KOPT-K1 (cell line): ENCODE results near the gene INPP5A.

Source experiments
- H3K27ac ChIP-seq: fragments of 200-600 bp; sonication (generic); 2 replicates; pipeline ENCODE4 v1.5.1; 2016; ENCODE audit warnings: antibody characterized with exemption, mild to moderate bottlenecking, low read depth, low read length; ENCODE audit not compliant: poor library complexity, severe bottlenecking
- H3K36me3 ChIP-seq: fragments of 200-600 bp; sonication (generic); 2 replicates; pipeline ENCODE4 v1.5.1; 2017; ENCODE audit warnings: antibody characterized with exemption, mild to moderate bottlenecking, low read length, moderate library complexity; ENCODE audit not compliant: insufficient read depth
- H3K9me3 ChIP-seq: fragments of 200-600 bp; sonication (generic); 2 replicates; pipeline ENCODE4 v1.5.1; 2017; ENCODE audit warnings: antibody characterized with exemption, low read length, mild to moderate bottlenecking; ENCODE audit not compliant: insufficient read depth, poor library complexity, severe bottlenecking

The INPP5A gene

DNA sequence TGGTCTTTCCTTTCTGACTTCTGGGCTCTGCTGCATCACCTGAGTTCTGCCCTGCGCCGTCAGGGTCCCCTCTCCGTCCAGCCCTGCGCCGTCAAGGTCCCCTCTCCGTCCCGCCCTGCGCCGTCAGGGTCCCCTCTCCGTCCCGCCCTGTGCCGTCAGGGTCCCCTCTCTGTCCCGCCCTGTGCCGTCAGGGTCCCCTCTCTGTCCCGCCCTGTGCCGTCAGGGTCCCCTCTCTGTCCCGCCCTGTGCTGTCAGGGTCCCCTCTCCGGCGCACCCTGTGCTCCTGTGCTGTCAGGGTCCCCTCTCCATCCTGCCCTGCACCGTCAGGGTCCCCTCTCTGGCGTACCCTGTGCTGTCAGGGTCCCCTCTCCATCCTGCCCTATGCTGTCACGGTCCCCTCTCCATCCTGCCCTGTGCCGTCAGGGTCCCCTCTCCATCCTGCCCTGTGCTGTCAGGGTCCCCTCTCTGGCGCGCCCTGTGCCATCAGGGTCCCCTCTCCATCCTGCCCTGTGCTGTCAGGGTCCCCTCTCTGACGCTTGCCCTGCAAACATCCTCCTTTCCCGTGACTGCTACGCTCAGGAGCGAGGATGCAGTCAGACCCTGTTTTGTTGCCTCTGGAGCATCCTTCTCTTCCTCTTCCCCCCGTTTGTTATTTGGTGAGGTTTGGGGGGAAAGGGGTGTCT, 66.4 kb downstream of the INPP5A start:
- no peaks in the 10 kb centered on the region for H3K36me3 ChIP-seq
- H3K27ac ChIP-seq, result no peak overlapping the region
- H3K9me3 ChIP-seq, result peaks cover 34% of the 10 kb centered on the region

- H3K27ac ChIP-seq, result no peak overlapping the region
- peaks cover 27% of the 10 kb centered on the region for H3K9me3 ChIP-seq
- no peaks in the 10 kb centered on the region for H3K36me3 ChIP-seq
Observed at GRCh38 chr10:132604686-132605085, 67.1 kb downstream of the INPP5A start.

DNA sequence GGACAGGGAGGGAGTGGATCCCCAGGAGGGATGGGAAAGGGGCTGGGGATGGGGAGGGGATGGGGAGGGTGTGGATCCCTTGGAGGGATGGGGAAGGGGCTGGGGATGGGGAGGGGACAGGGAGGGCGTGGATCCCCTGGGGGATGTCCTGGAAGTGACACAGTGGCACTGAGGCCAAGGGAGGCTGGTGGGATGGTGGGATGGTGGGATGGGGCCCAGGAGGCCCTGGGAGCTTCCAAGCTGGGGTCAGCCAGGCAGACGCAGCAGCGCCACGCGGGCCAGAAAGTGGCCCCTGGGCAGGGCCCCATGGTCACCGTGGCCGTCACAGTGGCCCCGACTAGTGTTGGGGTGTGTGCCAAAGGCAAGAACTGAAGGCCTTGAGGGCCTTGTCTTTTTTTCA, 67.8 kb downstream of the INPP5A start:
- peaks cover 20% of the 10 kb centered on the region for H3K9me3 ChIP-seq
- no peak overlapping the region for H3K27ac ChIP-seq
- no peaks in the 10 kb centered on the region for H3K36me3 ChIP-seq

DNA sequence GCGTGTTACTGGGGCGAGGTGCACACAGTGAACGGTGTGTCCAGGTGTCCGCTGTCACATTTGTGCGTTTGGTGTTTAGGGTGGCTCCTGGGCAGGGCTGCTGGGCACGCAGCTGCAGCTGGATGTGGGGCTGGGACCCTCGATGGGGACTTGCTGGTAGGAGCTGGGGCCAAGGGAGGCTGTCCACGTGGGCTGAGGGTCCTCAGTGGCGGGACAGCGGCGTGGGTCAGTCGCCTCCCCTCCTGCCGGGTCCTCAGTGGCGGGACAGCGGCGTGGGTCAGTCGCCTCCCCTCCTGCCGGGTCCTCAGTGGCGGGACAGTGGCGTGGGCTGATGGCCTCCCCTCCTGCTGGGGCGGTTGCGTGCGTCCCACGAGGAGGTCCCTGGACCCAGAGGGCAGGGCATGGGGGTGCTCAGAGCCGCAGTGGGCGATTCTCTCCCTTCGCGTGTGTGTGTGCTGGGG, 68.5 kb downstream of the INPP5A start:
- Histone ChIP-seq H3K36me3 (no peaks in the 10 kb centered on the region), H3K9me3 (peaks cover 14% of the 10 kb centered on the region), H3K27ac (no peak overlapping the region)

DNA sequence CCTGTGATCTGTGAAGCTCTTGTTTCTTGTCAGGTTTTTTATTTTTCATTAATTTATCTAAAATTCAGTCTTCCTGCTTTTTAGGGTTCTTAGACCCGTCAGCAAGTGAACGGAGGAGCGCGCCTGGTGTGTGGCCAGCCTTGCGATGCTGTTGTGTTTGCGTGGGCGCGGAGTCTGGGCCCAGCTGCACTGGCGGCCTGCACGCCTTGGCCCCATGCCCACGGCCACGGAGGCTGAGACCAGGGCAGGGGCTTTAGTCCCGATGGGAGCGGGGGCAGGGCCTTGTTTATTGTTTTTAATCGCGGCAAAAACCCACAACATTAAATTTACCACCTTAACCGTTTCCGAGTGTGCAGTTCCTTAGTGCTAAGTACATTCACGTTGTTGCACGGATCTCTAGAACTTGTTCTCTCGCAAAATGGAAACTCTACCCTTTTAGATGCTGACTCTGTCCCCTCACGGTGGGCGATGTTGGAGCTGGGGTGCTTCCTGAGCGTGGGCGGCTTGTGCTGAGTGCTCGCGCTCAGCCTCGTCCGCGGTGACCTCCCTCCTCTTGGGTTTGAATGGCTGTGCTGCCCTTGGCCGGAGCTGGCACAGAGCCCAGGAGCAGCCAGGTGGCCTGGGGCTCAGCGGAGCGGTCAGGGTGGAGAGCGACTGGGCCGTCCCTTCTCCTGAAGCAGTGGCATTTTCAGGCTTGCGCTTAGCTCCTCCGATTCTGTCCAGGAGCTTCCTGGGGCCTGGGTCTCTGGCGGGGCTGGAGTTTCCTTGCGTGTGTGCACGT, 69.1 kb downstream of the INPP5A start:
- no peaks in the 10 kb centered on the region for H3K36me3 ChIP-seq
- no peak overlapping the region for H3K27ac ChIP-seq
- peaks cover 8% of the 10 kb centered on the region for H3K9me3 ChIP-seq

GRCh38 chr10:132607491-132607890, 69.9 kb downstream of the INPP5A start:
- Histone ChIP-seq H3K27ac (no peak overlapping the region), H3K9me3 (peaks cover 8% of the 10 kb centered on the region), H3K36me3 (no peaks in the 10 kb centered on the region)

GRCh38 chr10:132607961-132608495, 70.4 kb downstream of the INPP5A start:
- Histone ChIP-seq H3K36me3 (no peaks in the 10 kb centered on the region), H3K9me3 (peaks cover 8% of the 10 kb centered on the region), H3K27ac (no peak overlapping the region)

GRCh38 chr10:132608511-132609195, 71.1 kb downstream of the INPP5A start:
- peaks cover 6% of the 10 kb centered on the region for H3K9me3 ChIP-seq
- H3K27ac ChIP-seq, result no peak overlapping the region
- no peaks in the 10 kb centered on the region for H3K36me3 ChIP-seq

- no peak overlapping the region for H3K27ac ChIP-seq
- H3K36me3 ChIP-seq, result no peaks in the 10 kb centered on the region
- peaks cover under 1% of the 10 kb centered on the region for H3K9me3 ChIP-seq
Observed at GRCh38 chr10:132609211-132609610, 71.6 kb downstream of the INPP5A start.

- no peaks in the 10 kb centered on the region for H3K9me3 ChIP-seq
- H3K27ac ChIP-seq, result no peak overlapping the region
- no peaks in the 10 kb centered on the region for H3K36me3 ChIP-seq
Observed at GRCh38 chr10:132610071-132610701, 72.6 kb downstream of the INPP5A start.

DNA sequence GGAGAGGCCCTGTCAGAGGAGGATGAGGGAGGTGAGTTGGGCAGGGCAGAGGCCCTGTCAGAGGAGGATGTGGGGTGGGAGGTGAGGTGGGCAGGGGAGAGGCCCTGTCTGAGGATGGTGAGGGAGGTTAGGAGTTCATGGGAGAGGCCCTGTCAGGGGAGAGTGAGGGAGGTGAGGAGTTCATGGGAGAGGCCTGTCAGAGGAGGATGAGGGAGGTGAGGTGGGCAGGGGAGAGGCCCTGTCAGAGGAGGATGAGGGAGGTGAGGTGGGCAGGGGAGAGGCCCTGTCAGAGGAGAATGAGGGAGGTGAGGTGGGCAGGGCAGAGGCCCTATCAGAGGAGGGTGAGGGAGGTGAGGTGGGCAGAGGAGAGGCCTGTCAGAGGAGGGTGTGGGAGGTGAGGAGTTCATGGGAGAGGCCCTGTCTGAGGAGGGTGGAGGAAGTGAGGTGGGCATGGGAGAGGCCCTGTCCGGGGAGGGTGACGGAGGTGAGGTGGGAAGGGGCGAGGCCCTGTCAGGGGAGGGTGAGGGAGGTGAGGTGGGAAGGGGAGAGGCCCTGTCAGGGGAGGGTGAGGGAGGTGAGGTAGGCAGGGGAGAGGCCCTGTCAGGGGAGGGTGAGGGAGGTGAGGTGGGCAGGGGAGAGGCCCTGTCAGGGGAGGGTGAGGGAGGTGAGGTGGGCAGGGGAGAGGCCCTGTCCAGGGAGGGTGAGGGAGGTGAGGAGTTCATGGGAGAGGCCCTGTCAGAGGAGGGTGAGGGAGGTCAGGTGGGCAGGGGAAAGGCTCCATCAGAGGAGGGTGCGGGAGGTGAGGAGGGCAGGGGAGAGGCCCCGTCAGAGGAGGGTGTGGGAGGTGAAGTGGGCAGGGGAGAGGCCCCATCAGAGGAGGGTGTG, 73.7 kb downstream of the INPP5A start:
- H3K36me3 ChIP-seq, result no peaks in the 10 kb centered on the region
- peaks cover 2% of the 10 kb centered on the region for H3K9me3 ChIP-seq
- H3K27ac ChIP-seq, result no peak overlapping the region

DNA sequence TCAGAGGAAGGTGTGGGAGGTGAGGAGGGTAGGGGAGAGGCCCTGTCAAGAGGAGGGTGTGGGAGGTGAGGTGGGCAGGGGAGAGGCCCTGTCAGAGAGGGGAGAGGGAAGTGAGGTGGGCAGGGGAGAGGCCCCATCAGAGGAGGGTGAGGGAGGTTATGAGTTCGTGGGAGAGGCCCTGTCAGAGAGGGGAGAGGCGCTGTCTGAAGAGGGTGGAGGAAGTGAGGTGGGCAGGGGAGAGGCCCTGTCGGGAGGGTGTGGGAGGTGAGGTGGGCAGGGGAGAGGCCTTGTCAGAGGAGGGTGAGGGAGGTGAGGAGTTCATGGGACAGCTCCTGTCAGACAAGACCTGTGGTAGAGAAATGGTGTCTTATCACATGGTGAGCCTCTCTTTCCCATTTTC, 74.4 kb downstream of the INPP5A start:
- Histone ChIP-seq H3K27ac (no peak overlapping the region), H3K36me3 (no peaks in the 10 kb centered on the region), H3K9me3 (peaks cover 4% of the 10 kb centered on the region)

DNA sequence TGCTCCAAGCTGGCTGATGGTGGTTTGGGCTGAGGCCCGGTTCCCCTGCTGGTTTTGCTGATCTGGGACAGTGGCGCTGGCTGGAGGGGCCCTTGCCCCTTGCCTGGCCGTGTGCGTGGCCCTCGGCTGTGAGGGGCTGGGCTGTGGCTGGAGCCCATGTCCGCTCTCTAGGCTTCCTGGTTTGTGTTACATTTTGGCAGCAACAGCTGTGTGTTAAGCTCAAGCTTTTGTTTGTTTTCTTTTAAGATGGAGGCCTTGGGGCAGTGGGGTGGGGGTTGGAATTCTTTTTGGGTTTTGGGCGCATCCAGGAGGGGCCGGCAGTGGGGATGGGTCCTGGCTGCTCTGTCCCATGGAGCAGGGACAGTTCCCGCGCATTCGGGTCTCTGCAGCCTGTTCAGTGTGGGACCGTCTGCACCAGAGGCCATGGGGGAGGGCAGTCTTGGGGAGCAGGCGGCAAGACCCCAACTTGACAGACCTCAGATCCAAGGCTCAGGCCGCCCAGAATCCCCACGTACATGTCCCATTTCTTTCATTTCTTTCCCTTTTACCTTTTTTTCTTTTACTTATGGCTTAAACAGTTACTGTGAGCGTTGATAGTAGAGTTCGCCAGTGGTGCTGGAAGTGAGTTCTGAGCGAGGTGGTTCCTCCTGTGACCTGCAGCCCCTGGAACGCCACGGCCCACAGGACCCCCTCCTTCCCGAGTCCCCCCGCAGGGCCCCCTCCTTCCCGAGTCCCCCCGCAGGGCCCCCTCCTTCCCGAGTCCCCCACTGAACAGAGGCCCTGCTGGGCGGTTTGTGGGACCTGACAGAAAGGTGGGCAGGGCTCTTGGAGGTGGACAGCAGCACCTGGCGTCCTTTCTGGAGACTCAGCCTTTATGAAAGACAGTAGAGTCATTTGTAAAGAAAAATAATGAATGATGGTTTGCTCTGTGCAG, 75.3 kb downstream of the INPP5A start:
- H3K27ac ChIP-seq, result no peak overlapping the region

More for the DNA sequence above, 75.3 kb downstream of the INPP5A start:
- Histone ChIP-seq H3K36me3 (no peaks in the 10 kb centered on the region), H3K9me3 (peaks cover 4% of the 10 kb centered on the region)
